Upper lobe of right lung (tissue), 1 donor: Measurements from ENCODE around the gene TANGO6. TPM values are rescaled to one million over a fixed set of nuclear protein-coding genes. Genes with fewer than 3 reads are reported as not detected.

Source experiments
- ATAC-seq: fragments of 200-7000 bp; cut with Tn5 transposase; one replicate; pipeline ENCODE4 v1.9.1; 2020; ENCODE audit warnings: mild to moderate bottlenecking, moderate library complexity
- DNase-seq: peaks from one replicate; pipeline ENCODE4 v3.0.0-alpha.2; 2020
- H3K27ac ChIP-seq: fragments of 200-600 bp; one replicate; pipeline ENCODE4 v1.8.0; 2022
- H3K27me3 ChIP-seq: fragments of 200-600 bp; one replicate; pipeline ENCODE4 v1.8.0; 2022; ENCODE audit warnings: mild to moderate bottlenecking
- H3K36me3 ChIP-seq: fragments of 200-600 bp; one replicate; pipeline ENCODE4 v1.8.0; 2022
- H3K4me1 ChIP-seq: fragments of 200-600 bp; one replicate; pipeline ENCODE4 v1.8.0; 2022
- H3K4me3 ChIP-seq: fragments of 200-600 bp; one replicate; pipeline ENCODE4 v1.8.0; 2022; ENCODE audit warnings: mild to moderate bottlenecking
- H3K9me3 ChIP-seq: fragments of 200-600 bp; one replicate; pipeline ENCODE4 v1.8.0; 2022
- CTCF ChIP-seq: fragments of 200-600 bp; IDR thresholded peaks from one replicate; pipeline ENCODE4 v1.8.0; 2022; ENCODE audit warnings: antibody characterized with exemption
- intact Hi-C: fragments of 100-400 bp; cut with DNase I; formaldehyde crosslinking; loops from one replicate; pipeline ENCODE4 v1.11.0; 2022
- total RNA-seq: library from RNA; stranded (reverse); fragmentation: NEBNext Ultra II Directional; extraction: Animal tissue kit (Norgen Biotek cat#: 25700); gene quantifications from one replicate; pipeline ENCODE4 v1.2.1, GENCODE V29; 2021
- donor health status: DM: no; HTN: yes; CAD: no; lungs with severe emphysema.

The TANGO6 gene
- total RNA-seq, 1 donor from 2014 or later, result 19.1 TPM

GRCh38 chr16:69031877-69032301, 188.6 kb downstream of the TANGO6 start:
- H3K4me3 ChIP-seq, result no peak overlapping the region
- ATAC-seq, result no peak
- no peaks in the 10 kb centered on the region for H3K36me3 ChIP-seq
- no peaks in the 10 kb centered on the region for H3K27me3 ChIP-seq
- DNase-seq, result no peak
- no peak for TF ChIP-seq CTCF
- intact Hi-C loops, result no loop called here
- H3K4me1 ChIP-seq, result no peaks in the 10 kb centered on the region
- H3K27ac ChIP-seq, result no peak overlapping the region
- no peaks in the 10 kb centered on the region for H3K9me3 ChIP-seq

DNA sequence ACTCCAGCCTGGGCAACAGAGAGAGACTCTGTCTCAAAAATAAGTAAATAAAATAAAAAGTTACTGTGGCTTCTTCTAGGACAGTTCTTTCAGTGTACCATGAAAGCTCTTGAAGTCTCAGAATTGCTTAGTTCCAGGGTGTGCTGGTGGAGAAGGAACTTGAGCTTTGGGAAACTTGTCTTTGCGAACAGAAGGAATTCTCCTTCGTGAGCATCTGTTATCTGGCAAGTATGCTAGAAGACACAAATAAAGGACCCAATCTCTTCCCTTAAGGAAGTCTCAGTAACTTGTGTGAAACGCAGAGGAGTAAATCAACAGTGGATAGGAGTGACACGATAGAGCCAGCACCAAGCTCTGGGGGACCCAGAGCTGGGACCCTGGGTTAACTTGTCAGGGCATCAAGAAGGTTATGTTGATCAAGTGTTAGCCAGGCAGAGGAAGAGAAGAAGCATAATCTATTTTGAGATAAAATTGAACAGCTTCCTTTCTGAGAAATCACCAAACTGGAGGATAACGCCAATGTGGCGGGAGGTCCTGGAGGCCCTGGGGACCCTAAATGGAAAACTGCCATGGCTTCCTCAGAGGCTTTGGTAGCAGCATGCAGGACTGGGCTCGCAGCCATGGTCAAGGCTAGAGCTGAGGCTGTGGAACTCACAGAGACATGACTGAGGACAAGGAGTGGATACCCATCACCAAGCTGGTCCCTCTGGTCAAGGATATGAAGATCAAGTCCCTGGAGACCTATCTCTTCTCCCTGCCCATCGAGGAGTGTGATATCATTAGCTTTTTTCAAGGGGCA, 190.0 kb downstream of the TANGO6 start:
- no peaks in the 10 kb centered on the region for H3K9me3 ChIP-seq
- intact Hi-C loops, result no loop called here
- no peaks in the 10 kb centered on the region for H3K4me1 ChIP-seq
- H3K27ac ChIP-seq, result no peak overlapping the region
- H3K27me3 ChIP-seq, result no peaks in the 10 kb centered on the region
- DNase-seq, result no peak
- H3K36me3 ChIP-seq, result no peaks in the 10 kb centered on the region
- no peak overlapping the region for H3K4me3 ChIP-seq
- ATAC-seq, result no peak
- no peak for TF ChIP-seq CTCF

- H3K4me1 ChIP-seq, result no peaks in the 10 kb centered on the region
- ATAC-seq (no peak), DNase-seq (no peak)
- intact Hi-C loops, result no loop called here
- H3K9me3 ChIP-seq, result no peaks in the 10 kb centered on the region
- TF ChIP-seq CTCF, result no peak
- no peak overlapping the region for H3K4me3 ChIP-seq
- H3K27me3 ChIP-seq, result no peaks in the 10 kb centered on the region
- no peaks in the 10 kb centered on the region for H3K36me3 ChIP-seq
- no peak overlapping the region for H3K27ac ChIP-seq
Measured at GRCh38 chr16:69035375-69035774, 192.0 kb downstream of the TANGO6 start.

DNA sequence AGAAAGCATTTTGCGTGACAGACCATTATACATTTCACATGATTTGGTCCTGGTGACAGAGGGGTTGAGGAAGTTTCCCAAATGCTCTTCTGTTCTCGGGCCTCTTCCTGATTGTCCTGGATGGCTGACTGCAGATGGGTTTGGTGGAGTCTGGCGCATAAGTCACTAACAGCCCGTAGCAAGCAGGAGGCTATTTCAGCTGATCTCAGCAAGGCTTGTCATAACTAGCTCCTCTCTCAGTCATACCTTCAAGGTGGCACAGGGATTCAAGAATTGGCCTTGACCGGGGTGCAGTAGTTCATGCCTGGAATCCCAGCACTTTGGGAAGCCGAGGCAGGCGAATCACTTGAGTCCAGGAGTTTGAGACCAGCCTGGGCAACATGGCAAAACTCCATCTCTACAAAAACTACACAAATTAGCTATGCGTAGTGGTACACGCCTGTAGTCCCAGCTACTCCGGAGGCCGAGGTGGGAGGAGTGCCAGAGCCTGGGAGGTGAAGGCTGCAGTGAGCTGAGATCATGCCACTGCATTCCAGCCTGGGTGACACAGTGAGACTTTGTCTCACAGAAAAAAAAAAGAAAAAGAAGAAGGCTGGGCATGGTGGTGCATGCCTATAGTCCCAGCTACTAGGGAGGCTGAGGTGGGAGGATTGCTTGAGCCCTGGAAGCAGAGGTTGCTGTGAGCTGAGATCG, 193.2 kb downstream of the TANGO6 start:
- intact Hi-C loops, result no loop called here
- DNase-seq (no peak), ATAC-seq (no peak)
- Histone ChIP-seq H3K9me3 (no peaks in the 10 kb centered on the region), H3K4me1 (no peaks in the 10 kb centered on the region), H3K27me3 (no peaks in the 10 kb centered on the region), H3K4me3 (no peak overlapping the region), H3K27ac (no peak overlapping the region), H3K36me3 (peaks cover 4% of the 10 kb centered on the region)
- TF ChIP-seq CTCF, result no peak

DNA sequence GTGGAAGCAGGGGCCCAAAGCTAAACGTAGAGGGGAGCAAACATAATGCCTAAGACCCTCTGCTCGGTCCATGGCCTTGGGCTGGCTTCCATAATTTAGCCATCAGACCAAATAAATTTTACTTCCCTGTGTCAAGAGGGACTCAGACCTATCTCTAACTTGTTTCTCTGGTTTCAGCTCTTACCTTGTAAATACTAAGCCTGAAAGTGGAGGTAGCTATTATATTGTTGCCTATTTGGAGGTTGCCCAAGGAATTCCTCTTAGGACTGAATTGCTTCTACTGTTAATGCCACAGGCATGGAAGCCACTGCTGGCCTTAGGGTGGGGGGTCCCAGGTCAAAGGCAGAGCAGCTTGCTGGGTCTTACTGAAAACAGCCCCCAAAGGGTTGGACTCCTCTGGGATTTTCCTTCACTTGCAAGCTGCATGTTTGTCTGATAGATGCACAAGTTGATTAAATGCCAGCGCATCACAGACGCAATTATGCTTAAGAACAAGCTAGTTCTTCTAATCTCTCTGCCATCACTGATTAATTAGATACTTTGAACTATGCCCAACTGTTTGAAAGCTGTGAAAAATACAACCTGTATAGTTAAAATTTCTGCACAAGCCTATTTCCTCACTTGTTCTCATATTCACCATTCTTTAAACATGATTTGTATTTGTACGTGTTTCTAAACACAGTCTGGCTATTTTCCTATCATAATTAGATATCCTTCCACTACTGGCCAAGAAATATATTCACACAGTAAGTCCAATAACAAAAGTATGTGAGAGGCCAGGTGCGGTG, 194.2 kb downstream of the TANGO6 start:
- H3K4me3 ChIP-seq, result no peak overlapping the region
- no peaks in the 10 kb centered on the region for H3K4me1 ChIP-seq
- ATAC-seq (peak; percentile 61), DNase-seq (no peak)
- TF ChIP-seq CTCF, result no peak
- intact Hi-C loops, result no loop called here
- no peak overlapping the region for H3K27ac ChIP-seq
- no peaks in the 10 kb centered on the region for H3K9me3 ChIP-seq
- H3K27me3 ChIP-seq, result no peaks in the 10 kb centered on the region
- H3K36me3 ChIP-seq, result peaks cover 4% of the 10 kb centered on the region
